GM23338 (cell line): Measurements from ENCODE around the gene SFTA2. TPM values are rescaled to one million over a fixed set of nuclear protein-coding genes. Genes with fewer than 3 reads are reported as not detected.
A peak's percentile ranks its signal among the peaks of the same experiment; 100 is the strongest.
"Not testable (repeated sequence)": the region's sequence is repeated elsewhere in the genome, so short reads cannot be mapped to it uniquely, and the experiment has no call there.

Experiments used
- ATAC-seq: fragments of 200-7000 bp; cut with Tn5 transposase; 3 replicates; pipeline ENCODE4 v1.9.1; 2020
- DNase-seq: peaks from one replicate; pipeline ENCODE4 v3.0.0-alpha.2; 2015; ENCODE audit warnings: low spot score
- H2AFZ ChIP-seq: fragments of 200-600 bp; sonication (generic); 2 replicates; pipeline ENCODE4 v1.8.0; 2016; ENCODE audit warnings: antibody characterized with exemption, mild to moderate bottlenecking, moderate library complexity
- H3F3A ChIP-seq: fragments of 200-600 bp; sonication (generic); replicated peaks from 2 replicates; pipeline ENCODE4 v1.8.0; 2017; ENCODE audit warnings: antibody characterized with exemption, mixed run types, low read depth
- H3K27ac ChIP-seq: fragments of 200-600 bp; sonication (generic); 2 replicates; pipeline ENCODE4 v1.6.1; 2016; ENCODE audit warnings: low read depth
- H3K27me3 ChIP-seq: fragments of 200-600 bp; sonication (generic); 2 replicates; pipeline ENCODE4 v1.8.0; 2016; ENCODE audit warnings: mild to moderate bottlenecking, mixed run types, moderate library complexity; ENCODE audit not compliant: insufficient read depth
- H3K36me3 ChIP-seq: fragments of 200-600 bp; sonication (generic); 2 replicates; pipeline ENCODE4 v1.8.0; 2016; ENCODE audit warnings: mild to moderate bottlenecking; ENCODE audit not compliant: insufficient read depth
- H3K4me1 ChIP-seq: fragments of 200-600 bp; sonication (generic); 2 replicates; pipeline ENCODE4 v1.8.0; 2016; ENCODE audit warnings: mild to moderate bottlenecking, moderate library complexity; ENCODE audit not compliant: insufficient read depth
- H3K4me2 ChIP-seq: fragments of 200-600 bp; sonication (generic); 2 replicates; pipeline ENCODE4 v1.7.1; 2017; ENCODE audit warnings: mixed run types
- H3K4me3 ChIP-seq: fragments of 200-600 bp; sonication (generic); 2 replicates; pipeline ENCODE4 v1.6.1; 2016; ENCODE audit warnings: mixed run types
- H3K79me2 ChIP-seq: fragments of 200-600 bp; sonication (generic); replicated peaks from 2 replicates; pipeline ENCODE4 v1.8.0; 2017; ENCODE audit warnings: mild to moderate bottlenecking; ENCODE audit not compliant: insufficient read depth
- H3K9me2 ChIP-seq: fragments of 200-600 bp; sonication (generic); 2 replicates; pipeline ENCODE4 v1.8.0; 2017; ENCODE audit not compliant: insufficient read depth
- H4K20me1 ChIP-seq: fragments of 200-600 bp; sonication (generic); replicated peaks from 2 replicates; pipeline ENCODE4 v1.8.0; 2017; ENCODE audit warnings: mild to moderate bottlenecking; ENCODE audit not compliant: insufficient read depth
- H3K27ac Mint-ChIP-seq: 2 replicates; pipeline ENCODE4 v1.8.0; 2020; ENCODE audit warnings: inconsistent platforms, mild to moderate bottlenecking, moderate library complexity, mixed read lengths
- H3K27me3 Mint-ChIP-seq: 3 replicates; pipeline ENCODE4 v1.8.0; 2022; ENCODE audit warnings: low read depth, mild to moderate bottlenecking, moderate library complexity, mixed read lengths, inconsistent platforms; ENCODE audit not compliant: insufficient read depth, poor library complexity
- H3K36me3 Mint-ChIP-seq: 3 replicates; pipeline ENCODE4 v1.8.0; 2021; ENCODE audit warnings: low read depth, mild to moderate bottlenecking, inconsistent platforms, moderate library complexity, mixed read lengths
- H3K4me1 Mint-ChIP-seq: 3 replicates; pipeline ENCODE4 v1.8.0; 2020; ENCODE audit warnings: mild to moderate bottlenecking, inconsistent platforms, mixed read lengths
- H3K4me3 Mint-ChIP-seq: 3 replicates; pipeline ENCODE4 v1.8.0; 2021; ENCODE audit warnings: moderate library complexity, mild to moderate bottlenecking, inconsistent platforms, mixed read lengths
- H3K9me3 Mint-ChIP-seq: 3 replicates; pipeline ENCODE4 v1.8.0; 2020; ENCODE audit warnings: moderate library complexity, mild to moderate bottlenecking, inconsistent platforms, mixed read lengths
- CREB1 ChIP-seq: fragments of 250-450 bp; sonication (Bioruptor Pico); IDR thresholded peaks from 2 replicates; pipeline ENCODE4 v1.5.0; 2020; ENCODE audit warnings: low read depth, mild to moderate bottlenecking, moderate library complexity
- POLR2AphosphoS5 ChIP-seq: IDR thresholded peaks from 2 replicates; pipeline ENCODE4 v1.6.1; 2016; ENCODE audit warnings: antibody characterized with exemption, low read depth
- STAT1 ChIP-seq: IDR thresholded peaks from one replicate; pipeline ENCODE4 v1.6.1; 2016; ENCODE audit warnings: antibody characterized with exemption; ENCODE audit not compliant: unreplicated experiment
- ZNF114 ChIP-seq: fragments of 250-450 bp; sonication (Bioruptor Pico); IDR thresholded peaks from 2 replicates; pipeline ENCODE4 v1.5.0; 2020; ENCODE audit warnings: mild to moderate bottlenecking, moderate library complexity
- polyA plus RNA-seq: library from polyadenylated mRNA; unstranded; fragments of >200 nt; fragmentation: Nextera tagmentation; extraction: Ambion mirVana; gene quantifications from 2 replicates; pipeline ENCODE4 v1.2.1, GENCODE V29; 2016
- total RNA-seq: library from RNA; depleted of rRNA; stranded (reverse); fragments of >200 nt; shearing (Covaris generic); gene quantifications from 2 replicates; pipeline ENCODE4 v1.2.3, GENCODE V29; 2014
- TF ChIP-seq, protein P1 (sequence below): IDR thresholded peaks from 2 replicates; pipeline ENCODE4 v1.6.1; 2016; ENCODE audit warnings: antibody characterized with exemption
- TF ChIP-seq, protein P2 (sequence below): IDR thresholded peaks from one replicate; pipeline ENCODE4 v1.6.1; 2018; ENCODE audit warnings: antibody characterized with exemption; ENCODE audit not compliant: unreplicated experiment

Gene SFTA2
- total and polyA plus RNA-seq, 2 experiments from 2014 or later, result not detected

DNA sequence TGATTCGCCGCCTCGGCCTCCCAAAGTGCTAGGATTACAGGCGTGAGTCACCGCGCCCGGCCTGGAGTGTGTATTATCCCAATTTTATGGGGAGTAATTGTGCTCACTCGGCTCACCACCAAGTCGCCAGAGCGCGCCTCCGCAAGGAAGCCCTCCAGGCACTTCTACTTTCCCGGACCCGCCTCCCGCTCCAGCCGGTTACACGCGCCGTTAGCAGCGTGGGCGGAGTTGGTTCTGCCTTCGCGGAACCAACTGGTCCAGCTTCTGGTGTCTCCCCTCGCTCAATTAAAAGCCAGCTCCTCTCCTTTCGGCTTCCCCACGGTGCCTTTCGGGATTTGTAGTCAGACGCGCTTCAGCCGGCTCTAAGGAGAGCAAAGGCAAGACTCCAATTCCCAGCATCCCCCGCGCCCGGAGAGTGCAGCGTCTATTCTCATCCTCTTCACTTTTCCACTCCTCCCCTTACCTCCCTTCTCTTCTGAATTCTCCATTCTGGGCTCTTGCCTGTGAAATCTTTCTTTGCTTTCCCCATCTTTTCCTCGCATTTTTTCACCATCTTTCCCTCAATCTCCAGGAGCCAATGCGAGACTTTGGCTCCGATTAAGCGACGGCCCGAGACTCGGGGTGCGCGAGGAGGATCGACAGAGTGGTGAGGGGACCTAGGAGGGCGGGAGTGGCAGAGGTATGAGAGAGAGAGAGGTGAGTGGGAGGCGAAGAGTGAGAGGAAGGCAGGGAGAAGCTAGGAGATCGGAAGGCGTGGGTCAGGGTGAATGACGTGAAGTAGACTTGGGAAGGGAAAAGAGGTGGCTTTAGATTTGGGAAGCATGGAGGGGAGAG, 24.0 kb downstream of the SFTA2 start, which contains the start of gene GTF2H4:
GTF2H4 (plus strand) TSS at position 450 of the 834 bp plus-strand sequence.
- H3K4me3 ChIP-seq, result peak within 1 kb of the TSS; percentile 94
- H3F3A ChIP-seq, result 0 out of 2 replicates have a peak, but pooled peaks cover 9% of the 10 kb centered on the region
- no peak within 1 kb of the TSS; the same call in 1 of the 2 replicates for H3K27ac ChIP-seq
- Mint-ChIP-seq H3K27me3 (peaks cover 8% of the 10 kb centered on the region), H3K4me3 (peak within 1 kb of the TSS; percentile 99), H3K36me3 (peaks cover 29% of the 10 kb centered on the region), H3K4me1 (peaks cover 14% of the 10 kb centered on the region), H3K9me3 (no peaks in the 10 kb centered on the region), H3K27ac (peak within 1 kb of the TSS; percentile 79)
- ATAC-seq (peak; percentile 98), DNase-seq (peak; percentile 100)
- TF ChIP-seq, protein P1, sequence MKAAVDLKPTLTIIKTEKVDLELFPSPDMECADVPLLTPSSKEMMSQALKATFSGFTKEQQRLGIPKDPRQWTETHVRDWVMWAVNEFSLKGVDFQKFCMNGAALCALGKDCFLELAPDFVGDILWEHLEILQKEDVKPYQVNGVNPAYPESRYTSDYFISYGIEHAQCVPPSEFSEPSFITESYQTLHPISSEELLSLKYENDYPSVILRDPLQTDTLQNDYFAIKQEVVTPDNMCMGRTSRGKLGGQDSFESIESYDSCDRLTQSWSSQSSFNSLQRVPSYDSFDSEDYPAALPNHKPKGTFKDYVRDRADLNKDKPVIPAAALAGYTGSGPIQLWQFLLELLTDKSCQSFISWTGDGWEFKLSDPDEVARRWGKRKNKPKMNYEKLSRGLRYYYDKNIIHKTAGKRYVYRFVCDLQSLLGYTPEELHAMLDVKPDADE, result peak; percentile 94
- peak; percentile 86 for TF ChIP-seq POLR2AphosphoS5
- no peak for TF ChIP-seq STAT1
- TF ChIP-seq, protein P2, sequence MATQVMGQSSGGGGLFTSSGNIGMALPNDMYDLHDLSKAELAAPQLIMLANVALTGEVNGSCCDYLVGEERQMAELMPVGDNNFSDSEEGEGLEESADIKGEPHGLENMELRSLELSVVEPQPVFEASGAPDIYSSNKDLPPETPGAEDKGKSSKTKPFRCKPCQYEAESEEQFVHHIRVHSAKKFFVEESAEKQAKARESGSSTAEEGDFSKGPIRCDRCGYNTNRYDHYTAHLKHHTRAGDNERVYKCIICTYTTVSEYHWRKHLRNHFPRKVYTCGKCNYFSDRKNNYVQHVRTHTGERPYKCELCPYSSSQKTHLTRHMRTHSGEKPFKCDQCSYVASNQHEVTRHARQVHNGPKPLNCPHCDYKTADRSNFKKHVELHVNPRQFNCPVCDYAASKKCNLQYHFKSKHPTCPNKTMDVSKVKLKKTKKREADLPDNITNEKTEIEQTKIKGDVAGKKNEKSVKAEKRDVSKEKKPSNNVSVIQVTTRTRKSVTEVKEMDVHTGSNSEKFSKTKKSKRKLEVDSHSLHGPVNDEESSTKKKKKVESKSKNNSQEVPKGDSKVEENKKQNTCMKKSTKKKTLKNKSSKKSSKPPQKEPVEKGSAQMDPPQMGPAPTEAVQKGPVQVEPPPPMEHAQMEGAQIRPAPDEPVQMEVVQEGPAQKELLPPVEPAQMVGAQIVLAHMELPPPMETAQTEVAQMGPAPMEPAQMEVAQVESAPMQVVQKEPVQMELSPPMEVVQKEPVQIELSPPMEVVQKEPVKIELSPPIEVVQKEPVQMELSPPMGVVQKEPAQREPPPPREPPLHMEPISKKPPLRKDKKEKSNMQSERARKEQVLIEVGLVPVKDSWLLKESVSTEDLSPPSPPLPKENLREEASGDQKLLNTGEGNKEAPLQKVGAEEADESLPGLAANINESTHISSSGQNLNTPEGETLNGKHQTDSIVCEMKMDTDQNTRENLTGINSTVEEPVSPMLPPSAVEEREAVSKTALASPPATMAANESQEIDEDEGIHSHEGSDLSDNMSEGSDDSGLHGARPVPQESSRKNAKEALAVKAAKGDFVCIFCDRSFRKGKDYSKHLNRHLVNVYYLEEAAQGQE, result no peak
- TF ChIP-seq CREB1 (CRISPR knock-in tag), result peak; percentile 72
- TF ChIP-seq ZNF114 (CRISPR knock-in tag), result peak; percentile 76; the same call in 1 of the 2 replicates
- peaks cover 10% of the 10 kb centered on the region for H3K79me2 ChIP-seq
- no peaks in the 10 kb centered on the region; the same call in 1 of the 2 replicates for H4K20me1 ChIP-seq
- no peaks in the 10 kb centered on the region for H3K27me3 ChIP-seq
- peaks cover 7% of the 10 kb centered on the region; the same call in 1 of the 2 replicates for H3K36me3 ChIP-seq
- H3K4me1 ChIP-seq, result no peaks in the 10 kb centered on the region
- H2AFZ ChIP-seq, result peak within 1 kb of the TSS; percentile 88
- H3K4me2 ChIP-seq, result peak within 1 kb of the TSS; percentile 85
- H3K9me2 ChIP-seq, result no peaks in the 10 kb centered on the region

DNA sequence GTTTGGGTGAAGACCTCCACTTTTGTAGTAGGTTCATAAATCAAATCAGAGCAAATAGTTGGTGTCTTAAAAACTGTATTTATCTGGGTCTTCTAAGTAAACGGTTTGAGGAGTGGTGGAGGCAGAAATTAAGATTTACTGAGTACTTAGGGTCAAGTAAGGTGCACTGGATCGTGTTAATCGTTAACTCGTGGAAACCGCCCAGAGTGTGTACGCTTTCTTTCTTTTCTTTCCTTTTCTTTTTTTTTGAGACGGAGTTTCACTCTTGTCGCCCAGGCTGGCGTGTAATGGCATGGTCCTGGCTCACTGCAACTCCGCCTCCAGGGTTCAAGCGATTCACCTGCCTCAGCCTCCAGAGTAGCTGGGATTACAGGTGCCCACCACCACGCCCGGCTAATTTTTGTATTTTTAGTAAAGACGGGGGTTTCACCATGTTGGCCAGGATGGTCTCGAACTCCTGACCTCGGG, 24.6 kb downstream of the SFTA2 start:
- H3F3A ChIP-seq, DNase-seq, H3K36me3 ChIP-seq, ATAC-seq, H3K9me3 Mint-ChIP-seq, H4K20me1 ChIP-seq, H3K4me1 ChIP-seq, H3K27ac ChIP-seq, H3K27me3 ChIP-seq, H3K79me2 ChIP-seq, H3K27me3 Mint-ChIP-seq, H3K9me2 ChIP-seq: not testable (repeated sequence)
- Histone ChIP-seq H3K4me3 (peak overlapping the region; percentile 94), H3K4me2 (peak overlapping the region; percentile 60; the same call in 1 of the 2 replicates), H2AFZ (peak overlapping the region; percentile 52)
- Mint-ChIP-seq H3K4me1 (peaks cover 14% of the 10 kb centered on the region), H3K36me3 (peaks cover 24% of the 10 kb centered on the region), H3K4me3 (peak overlapping the region; percentile 99), H3K27ac (peak overlapping the region; percentile 54; the same call in 1 of the 2 replicates)
